ENCODE measurements around the gene OTOGL.
"Not testable (repeated sequence)": the region's sequence is repeated elsewhere in the genome, so short reads cannot be mapped to it uniquely, and the experiment has no call there.

OTOGL gene, protein sequence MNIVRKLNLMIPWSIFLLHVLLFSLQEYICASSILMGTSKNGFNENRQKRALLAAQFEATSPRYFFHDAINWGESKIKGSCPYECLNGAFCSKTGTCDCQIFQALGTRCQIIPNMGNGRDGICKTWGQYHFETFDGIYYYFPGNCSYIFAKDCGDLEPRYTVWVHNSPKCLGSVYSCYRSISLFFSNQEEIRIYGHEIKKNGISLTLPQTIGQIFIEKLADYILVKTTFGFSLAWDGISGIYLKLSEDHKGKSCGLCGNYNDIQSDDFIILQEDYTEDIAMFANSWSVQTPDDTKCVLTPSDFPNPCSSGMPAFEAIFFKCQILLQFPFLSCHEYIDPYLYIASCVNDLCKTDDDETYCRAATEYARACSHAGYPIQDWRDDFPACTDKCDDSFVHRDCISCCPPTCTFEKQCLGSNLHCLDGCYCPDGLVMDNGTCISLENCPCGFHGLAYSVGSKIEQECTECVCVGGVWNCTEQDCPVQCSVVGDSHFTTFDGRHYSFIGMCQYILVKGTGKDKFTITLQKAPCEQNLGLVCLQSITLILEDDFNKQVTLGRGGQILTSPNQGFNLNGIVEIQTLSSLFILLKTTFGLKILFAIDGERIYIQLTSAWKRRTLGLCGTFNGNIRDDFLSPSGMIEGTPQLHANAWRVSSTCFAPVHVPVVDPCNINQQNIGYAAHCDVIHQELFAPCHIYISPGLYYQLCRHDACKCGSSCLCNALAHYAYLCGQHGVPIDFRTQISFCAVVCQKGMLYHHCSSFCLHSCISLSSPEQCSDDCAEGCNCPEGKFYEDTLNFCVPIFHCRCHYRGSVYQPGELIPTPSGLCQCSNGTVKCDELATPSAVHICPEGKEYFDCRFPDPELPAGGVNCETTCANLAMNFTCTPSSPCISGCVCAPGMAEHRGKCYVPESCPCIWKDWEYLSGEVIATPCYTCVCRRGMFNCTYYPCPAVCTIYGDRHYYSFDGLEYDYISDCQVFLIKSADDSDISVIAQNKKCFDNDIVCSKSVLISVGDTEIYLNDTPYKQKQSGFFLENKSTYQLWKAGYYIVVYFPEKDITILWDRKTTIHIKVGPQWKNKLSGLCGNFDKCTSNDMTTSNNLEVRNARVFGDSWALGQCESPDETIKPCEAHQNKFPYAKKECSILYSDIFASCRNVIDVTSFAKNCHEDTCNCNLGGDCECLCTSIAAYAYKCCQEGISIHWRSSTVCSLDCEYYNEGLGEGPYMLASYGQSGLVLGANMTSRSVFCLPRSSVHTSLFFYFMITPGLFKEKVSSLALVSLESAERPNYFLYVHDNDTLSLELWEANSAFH (N-terminal part only)

DNA sequence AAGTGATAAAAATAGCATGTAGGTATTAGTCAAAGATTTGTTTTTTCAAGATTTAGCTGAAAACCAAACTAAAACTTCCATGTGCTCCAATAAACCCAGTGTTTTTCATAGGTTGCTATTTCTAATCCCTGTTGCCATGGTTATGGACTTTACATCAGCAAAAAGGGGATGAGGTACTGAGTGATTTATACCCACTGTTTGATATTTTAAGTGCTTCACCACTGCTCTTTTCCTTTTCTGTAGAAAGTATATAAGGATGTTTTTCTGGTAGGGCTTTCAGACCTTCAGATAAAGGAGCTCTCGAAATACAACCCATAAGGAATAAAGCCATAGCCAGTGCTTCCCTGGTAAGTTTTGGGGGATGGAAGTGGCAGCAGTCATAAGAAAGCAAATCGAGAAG is at the start of gene OTOGL:
Gene OTOGL, plus strand, starts transcription at position 279 of the 400 bp plus-strand sequence. CDS start 109,895 bp downstream, outside the sequence.
- in situ Hi-C loops (cut with MboI; ENCODE audit: low sequenced_read_pairs): no loop called here

DNA sequence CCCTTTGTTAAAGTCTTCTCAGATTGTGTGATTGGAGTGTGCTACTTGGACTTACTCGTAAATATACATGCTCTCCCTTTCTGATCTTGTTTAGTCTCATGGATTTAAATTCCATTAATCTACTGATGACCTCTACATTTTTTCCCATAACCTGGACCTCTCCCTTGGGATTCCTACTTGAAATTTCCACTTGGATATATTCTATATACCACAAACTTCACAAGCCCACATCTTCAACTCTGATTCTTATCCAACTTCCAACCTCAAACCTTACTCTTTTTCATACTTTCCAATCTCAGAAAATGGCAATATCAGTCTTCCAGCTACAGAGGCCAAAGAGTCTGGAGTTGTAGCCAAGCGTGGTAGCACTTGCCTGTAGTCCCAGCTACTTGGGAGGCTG is 49.1 kb upstream of the OTOGL start:
- in situ Hi-C loops (cut with MboI; ENCODE audit: low sequenced_read_pairs): no loop called here

DNA sequence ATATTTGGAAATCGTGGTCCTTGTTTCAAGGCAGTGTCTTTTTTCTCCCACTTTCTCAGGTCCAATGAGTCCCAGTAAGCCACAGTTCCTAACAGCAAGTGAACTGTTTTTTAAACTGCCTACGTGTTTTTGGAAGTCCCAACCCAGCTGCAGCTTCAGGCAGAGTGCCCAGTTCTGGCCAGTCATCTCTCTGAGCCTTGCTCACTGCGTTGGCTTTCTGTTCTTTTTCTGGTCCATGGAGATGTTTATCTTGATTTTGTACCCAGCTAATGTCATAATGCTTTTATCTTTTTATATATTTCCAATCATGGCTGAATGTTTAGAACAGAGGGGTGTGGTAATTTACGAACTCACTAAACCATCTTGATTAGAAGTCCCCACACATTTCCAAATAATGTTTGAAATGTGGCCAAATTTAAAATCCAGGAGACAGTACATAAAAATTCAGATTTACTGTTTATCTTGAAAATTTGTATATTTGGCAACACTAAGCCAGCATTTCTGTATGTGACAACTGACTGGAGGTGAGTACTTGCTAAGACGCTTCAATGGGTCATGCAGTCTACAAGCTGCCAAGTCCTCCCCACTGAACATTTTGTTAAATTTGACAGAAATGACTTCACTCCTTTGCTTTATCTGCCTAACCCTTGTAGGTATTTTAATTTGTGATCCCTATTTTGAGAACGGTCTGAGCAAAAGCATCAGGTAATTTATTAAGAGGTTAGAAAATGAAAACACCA is 46.1 kb upstream of the OTOGL start:
- in situ Hi-C loops (cut with MboI; ENCODE audit: low sequenced_read_pairs): no loop called here

DNA sequence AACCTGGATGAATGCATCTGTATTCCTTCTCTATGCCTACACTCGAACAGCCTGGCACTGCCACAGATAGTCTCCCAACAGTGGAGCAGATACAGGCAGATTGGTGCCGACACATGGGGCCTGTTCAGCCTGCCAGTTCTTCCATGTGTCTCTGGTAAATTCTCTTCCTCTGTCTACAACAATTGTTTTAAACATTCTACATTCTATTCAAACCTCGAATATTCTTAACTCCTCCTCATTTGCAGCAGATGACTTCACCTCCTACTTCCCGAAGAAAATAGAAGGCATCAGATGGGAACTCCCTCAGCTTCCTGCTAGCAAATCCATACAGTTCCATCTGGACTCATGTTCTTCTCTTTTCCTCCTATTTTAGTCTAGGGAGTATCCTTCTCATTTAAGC is 43.1 kb upstream of the OTOGL start:
- in situ Hi-C loops (cut with MboI; ENCODE audit: low sequenced_read_pairs): no loop called here

DNA sequence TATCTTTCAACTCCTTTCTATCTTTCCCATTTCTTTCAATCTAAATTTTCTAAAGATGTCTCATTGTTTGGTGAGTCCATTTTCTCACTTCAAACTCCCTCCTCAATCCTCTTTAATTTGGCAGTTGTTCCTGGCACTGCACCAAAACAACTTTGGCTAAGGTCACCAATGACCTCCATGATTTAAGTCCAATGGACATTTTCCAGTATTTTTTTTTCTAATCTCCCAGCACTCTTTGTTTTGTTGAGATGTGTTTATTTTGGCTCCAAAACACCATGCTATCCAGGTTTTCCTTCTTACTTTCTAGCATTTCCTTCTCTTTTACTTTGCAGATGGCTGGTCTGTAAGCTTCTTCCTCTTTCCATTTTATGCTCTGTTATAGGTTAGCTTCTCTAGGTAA is 42.5 kb upstream of the OTOGL start:
- in situ Hi-C loops (cut with MboI; ENCODE audit: low sequenced_read_pairs): no loop called here

DNA sequence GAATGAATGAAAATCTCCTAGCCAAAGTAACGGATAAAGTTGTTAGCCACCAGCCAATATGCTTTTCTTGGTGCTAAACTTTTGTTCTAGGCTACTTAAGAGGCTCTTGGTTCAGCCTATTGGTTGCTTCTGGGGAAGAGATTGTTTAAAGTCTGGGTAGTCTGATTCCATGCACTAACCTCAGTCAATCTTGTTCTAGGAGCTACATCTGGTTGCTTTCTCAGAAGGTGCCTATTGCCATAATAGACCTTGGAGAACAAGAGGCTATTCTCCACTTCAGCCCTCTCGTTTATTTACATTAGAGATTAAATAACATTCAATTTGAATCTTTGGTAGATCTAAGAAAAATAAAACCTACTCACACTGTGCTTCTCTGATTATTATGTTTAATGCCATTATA is 40.8 kb upstream of the OTOGL start:
- in situ Hi-C loops (cut with MboI; ENCODE audit: low sequenced_read_pairs): no loop called here

DNA sequence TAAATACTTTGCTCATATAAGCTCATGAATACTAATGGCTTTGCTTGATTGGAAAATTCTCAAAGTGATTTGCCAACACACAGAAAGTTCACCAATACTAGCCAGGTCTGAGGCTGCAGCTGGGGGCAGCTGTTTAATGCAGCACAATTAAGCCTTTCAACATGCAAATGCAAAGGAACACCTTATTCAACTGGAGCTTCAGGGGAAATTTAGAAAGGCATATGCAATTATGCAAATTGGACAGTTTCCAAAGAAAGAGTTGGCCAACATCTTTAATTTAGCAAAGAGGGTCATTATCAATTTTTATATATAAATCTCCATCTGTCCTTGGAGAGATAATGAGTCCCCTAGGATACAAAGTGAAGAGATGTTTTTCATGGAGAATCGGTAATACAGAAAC is 40.2 kb upstream of the OTOGL start:
- in situ Hi-C loops (cut with MboI; ENCODE audit: low sequenced_read_pairs): no loop called here

DNA sequence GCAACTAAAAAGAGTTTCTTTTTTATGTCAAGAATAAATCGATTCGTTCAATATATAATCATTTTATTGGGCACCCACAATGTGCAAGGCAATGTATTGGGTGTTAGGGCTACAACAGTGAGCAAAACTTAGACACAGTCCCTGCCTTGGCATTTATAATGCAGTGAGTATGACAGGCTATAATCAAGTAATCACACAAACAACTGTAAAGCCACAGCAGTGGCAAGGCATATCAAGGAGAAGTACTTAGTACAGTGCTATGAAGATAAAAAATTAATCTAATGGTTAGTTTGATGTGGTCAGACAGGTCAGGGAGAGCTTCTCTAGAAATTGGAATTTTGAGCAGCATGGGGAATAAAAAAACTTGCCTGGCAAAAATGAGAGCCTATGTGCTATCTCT is 39.5 kb upstream of the OTOGL start:
- in situ Hi-C loops (cut with MboI; ENCODE audit: low sequenced_read_pairs): no loop called here

DNA sequence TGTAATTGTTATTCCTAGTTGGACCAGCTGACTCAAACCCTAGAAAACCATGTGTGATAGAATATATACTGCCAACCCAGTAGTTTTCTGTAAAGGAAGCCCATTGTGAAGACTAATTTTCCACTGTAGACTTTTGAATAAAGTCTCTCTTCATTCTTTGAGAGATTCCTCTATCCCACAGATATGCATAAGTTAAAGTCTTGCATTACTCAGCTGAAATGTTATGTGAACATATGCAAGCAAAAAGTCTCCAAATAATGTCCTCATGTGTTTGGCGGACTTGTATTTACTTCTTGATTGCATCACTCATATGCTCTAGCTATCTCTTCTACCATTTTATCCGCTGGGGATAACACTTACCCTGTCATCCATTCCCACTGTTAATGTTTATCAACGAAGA is 35.1 kb upstream of the OTOGL start:
- in situ Hi-C loops (cut with MboI; ENCODE audit: low sequenced_read_pairs): no loop called here

DNA sequence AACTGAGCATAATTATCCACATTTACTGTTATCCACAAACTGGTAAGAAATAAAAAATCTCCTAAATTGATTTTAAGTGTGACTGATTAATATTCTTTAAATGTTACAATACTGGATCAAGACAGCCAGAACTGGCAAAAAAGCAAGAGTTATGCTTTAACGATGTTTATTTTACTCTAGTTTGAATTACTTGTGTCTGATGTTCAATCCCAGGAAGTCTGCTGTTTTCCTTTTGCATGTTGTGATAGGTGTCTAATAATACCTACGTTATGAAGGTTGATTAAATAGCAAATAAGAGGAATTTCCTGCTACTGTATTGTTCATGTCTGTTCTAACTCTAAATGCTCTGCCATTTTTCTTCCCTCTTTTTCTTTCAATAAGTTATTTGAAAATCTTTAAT is 34.4 kb upstream of the OTOGL start:
- in situ Hi-C loops (cut with MboI; ENCODE audit: low sequenced_read_pairs): no loop called here

DNA sequence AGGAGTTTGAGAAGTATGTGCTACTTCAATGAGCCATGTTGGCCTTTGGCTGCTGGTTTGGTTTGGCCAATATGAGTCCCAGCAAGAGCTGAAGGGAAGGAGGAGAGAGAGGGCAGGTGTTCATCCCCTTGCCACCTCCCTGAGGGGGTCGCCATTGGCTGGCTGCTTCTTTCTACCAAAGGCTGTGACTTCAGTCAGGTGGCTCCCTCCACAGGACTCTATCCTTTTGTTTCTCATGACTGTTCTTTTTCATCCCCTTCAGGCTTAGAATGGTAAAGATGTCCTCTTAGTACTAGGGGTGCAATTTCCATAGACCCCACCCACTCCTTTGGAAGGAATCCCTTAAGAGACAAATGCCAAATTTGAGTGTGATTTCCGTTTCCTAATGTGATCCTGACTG is 31.2 kb upstream of the OTOGL start:
- in situ Hi-C loops (cut with MboI; ENCODE audit: low sequenced_read_pairs): no loop called here

DNA sequence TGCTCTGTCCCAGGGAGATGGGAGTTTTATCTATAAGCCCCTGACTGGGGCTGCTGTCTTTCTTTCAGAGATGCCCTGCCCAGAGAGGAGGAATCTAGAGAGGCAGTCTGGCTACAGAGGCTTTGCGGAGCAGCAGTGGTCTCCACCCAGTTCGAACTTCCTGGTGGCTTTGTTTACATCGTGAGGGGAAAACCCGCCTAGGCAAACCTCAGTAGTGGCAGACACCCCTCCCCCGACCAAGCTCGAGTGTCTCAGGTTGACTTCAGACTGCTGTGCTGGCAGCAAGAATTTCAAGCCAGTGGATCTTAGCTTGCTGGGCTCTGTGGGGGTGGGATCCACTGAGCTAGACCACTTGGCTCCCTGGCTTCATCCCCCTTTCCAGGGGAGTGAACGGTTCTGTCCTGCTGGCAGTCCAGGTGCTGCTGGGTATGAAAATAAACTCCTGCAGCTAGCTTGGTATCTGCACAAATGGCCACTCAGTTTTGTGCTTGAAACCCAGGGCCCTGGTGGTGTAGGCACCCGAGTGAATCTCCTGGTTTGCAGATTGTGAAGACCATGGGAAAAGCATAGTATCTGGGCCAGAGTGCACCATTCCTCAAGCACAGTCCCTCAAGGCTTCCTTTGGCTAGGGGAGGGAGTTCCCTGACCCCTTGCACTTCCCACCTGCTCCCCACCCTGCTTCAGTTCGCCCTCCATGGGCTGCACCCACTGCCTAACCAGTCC is 15.3 kb upstream of the OTOGL start:
- in situ Hi-C loops (cut with MboI; ENCODE audit: low sequenced_read_pairs): not testable (repeated sequence)

DNA sequence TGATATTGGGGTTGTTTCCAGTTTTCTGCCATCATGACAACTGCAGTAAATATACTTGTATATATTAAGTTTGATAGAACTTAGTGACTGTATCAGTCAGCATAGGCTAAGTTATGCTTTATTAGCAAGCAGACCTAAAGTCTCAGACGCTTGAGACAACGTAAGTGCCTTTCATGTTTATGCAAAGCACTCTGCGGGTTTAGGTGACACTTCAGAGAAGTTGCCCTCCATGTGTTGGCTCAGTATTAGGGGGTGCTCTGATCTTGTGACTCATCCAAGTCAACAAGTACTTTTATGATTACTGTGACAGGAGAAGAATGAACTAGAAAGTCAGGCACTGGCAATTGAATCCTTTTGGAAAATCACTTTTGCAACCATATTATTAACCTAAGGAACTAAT is 13.3 kb upstream of the OTOGL start:
- in situ Hi-C loops (cut with MboI; ENCODE audit: low sequenced_read_pairs): no loop called here

DNA sequence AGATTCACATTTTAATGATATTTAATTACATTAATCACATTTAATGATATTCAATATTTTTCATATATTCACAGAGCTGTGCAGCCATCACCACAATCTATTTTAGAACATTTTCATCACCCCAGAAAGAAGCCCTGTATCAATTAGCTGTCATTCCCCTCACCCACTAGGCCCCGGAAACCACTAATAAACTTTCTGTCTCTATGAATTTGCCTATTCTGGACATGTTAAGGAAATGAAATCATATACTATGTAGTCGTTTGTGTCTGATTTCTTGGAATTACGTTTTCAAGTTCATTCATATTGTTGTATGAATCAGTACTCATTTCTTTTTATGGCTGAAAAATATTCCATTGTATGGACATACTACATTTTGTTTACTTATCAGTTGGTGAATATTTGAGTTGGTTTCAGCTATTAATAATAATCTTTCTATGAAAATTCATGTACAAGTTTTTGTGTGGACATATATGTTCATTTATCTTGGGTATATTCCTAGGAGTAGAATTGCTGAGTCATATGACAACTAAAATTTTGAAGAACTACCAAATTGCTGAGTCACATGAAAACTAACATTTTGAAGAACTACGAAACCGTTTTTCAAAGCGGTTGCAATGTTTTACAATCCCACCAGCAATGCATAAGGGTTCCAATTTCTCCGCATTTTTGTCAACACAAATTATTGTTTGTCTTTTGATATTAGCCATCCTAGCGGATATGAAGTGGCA is 11.7 kb upstream of the OTOGL start:
- in situ Hi-C loops (cut with MboI; ENCODE audit: low sequenced_read_pairs): no loop called here

DNA sequence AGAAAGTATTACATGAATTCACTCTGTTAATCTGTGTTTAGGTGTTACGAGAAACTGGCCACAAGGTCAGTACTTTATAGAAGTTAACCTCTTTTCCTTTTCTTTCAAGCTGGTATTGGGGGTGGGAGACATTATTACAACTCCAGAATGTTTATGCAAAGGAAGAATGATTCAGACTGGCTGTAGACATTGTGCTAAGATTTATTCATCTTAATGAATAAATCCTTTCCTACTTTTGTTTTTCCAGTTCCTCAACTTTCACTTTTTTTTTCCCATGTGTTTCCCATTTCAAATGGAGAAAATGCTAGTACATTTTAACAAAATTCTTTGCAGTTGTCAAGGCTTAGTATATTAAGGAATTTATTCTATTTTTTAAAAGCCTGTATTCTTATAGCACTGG is 1.3 kb downstream of the OTOGL start:
- in situ Hi-C loops (cut with MboI; ENCODE audit: low sequenced_read_pairs): no loop called here

DNA sequence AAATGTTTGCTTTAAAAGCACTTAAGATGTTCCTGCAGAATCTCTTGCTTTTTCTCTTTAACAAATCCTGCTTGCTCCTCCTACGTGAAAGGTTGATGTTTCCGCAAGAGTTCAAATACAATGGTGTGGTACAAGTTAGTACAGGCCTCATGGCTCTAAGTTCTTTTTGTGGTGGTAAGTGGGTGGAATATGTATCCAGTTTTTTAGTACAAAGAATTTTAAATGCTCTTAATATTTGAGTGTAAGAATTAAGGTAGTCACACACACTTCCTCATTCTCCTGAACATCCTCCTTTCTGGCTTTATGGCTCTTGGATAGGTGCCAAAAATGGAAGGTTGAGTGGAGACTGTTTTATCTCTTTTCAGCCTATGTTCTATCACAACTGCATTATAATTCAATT is 1.8 kb downstream of the OTOGL start:
- in situ Hi-C loops (cut with MboI; ENCODE audit: low sequenced_read_pairs): no loop called here

DNA sequence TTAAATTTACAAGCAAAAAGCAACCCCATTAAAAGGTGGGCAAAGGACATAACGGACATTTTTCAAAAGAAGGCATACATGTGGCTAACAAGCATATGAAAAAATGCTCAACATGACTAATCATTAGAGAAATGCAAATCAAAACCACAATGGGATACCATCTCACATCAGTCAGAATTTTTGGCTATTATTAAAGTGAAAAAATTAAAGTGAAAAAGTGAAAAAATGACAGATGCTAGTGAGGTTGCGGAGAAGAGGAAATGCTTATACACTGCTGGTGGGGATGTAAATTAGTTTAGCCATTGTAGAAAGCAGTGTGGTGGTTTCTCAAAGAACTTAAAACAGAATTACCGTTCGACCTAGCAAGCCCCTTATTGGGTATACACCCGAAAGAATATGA is 7.9 kb downstream of the OTOGL start:
- in situ Hi-C loops (cut with MboI; ENCODE audit: low sequenced_read_pairs): no loop called here

DNA sequence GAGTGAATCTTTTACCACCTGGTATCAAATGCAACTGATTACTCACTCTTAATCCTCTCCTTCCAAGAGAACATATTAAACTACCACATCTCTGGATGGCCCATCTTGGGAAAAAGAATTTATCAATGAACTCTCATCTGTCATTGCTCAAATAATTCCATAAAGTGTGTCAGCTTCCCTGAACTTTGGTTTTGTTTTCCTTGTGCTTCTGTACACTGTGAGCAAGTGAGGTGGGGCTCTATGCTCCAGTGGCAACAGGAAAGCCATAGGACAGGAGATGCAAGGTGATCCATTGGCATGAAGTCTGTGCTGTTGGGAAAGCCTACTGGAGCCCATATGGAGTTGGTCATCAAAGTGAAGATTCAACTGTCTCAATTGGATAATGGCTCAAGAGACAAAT is 17.4 kb downstream of the OTOGL start:
- in situ Hi-C loops (cut with MboI; ENCODE audit: low sequenced_read_pairs): no loop called here

All from HL-60/S4 treated with retinoic acid at 250 ng/mL for 4 days and 3 days (cell line).